Neural cell (in vitro differentiated cells): ENCODE results near the gene PNCK.

ENCODE experiments used
- CTCF ChIP-seq: fragments of 450-650 bp; IDR thresholded peaks from 2 replicates; pipeline ENCODE4 v1.5.1; 2014; ENCODE audit warnings: antibody characterized with exemption, mild to moderate bottlenecking, moderate library complexity; ENCODE audit not compliant: poor library complexity, severe bottlenecking
- EP300 ChIP-seq: fragments of 450-650 bp; conservative IDR thresholded peaks from 2 replicates; pipeline ENCODE4 v1.6.1; 2014; ENCODE audit warnings: antibody characterized with exemption, mild to moderate bottlenecking, moderate library complexity; ENCODE audit not compliant: poor library complexity, severe bottlenecking
- EZH2 ChIP-seq: fragments of 200-600, 300-800 bp; shearing (Covaris generic), sonication (generic); IDR thresholded peaks from 2 replicates; pipeline ENCODE4 v1.6.1; 2014; ENCODE audit warnings: antibody characterized with exemption, low read length, borderline replicate concordance, mild to moderate bottlenecking; ENCODE audit not compliant: insufficient read depth, poor library complexity, severe bottlenecking
- MXI1 ChIP-seq: fragments of 450-650 bp; conservative IDR thresholded peaks from 2 replicates; pipeline ENCODE4 v1.6.1; 2014; ENCODE audit warnings: antibody characterized with exemption, mild to moderate bottlenecking; ENCODE audit not compliant: poor library complexity, severe bottlenecking
- POLR2AphosphoS5 ChIP-seq: IDR thresholded peaks from 2 replicates; pipeline ENCODE4 v1.6.1; 2012
- RAD21 ChIP-seq: fragments of 450-650 bp; conservative IDR thresholded peaks from 2 replicates; pipeline ENCODE4 v1.6.1; 2014; ENCODE audit warnings: antibody characterized with exemption, mild to moderate bottlenecking, moderate library complexity
- TAF1 ChIP-seq: IDR thresholded peaks from 2 replicates; pipeline ENCODE4 v1.6.1; 2012; ENCODE audit warnings: low read depth

DNA sequence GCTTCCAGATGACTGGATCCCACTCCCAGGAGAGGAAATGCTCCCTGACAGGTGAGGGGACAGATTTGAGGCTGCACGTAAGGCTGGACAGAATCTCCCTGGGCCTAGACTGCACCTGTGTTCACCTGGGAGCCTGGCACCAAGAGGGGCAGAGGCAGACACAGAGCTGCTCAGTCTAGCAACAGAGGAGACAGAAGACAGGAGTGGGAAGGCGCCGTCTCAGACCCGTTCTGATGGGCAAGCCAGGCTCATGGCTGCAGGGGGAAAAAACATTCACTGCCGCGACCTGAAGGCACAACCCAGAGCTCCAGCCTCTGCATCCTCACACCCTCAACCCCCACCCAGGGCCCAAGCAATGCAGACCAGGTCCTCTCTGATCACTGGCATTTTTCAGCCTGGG, 33.8 kb upstream of the PNCK start:
- TF ChIP-seq CTCF = no peak
- TF ChIP-seq RAD21 = no peak
- no peak for TF ChIP-seq EZH2
- TF ChIP-seq POLR2AphosphoS5 = no peak
- no peak for TF ChIP-seq EP300
- TF ChIP-seq TAF1 = no peak
- no peak for TF ChIP-seq MXI1
